ENCODE results near the gene PROCA1. TPM values are rescaled to one million over a fixed set of nuclear protein-coding genes. Genes with fewer than 3 reads are reported as not detected.
A peak's percentile ranks its signal among the peaks of the same experiment; 100 is the strongest.

The PROCA1 gene
- total RNA-seq, 2 experiments from 2014 or later: 5.0 to 5.1 TPM

GRCh38 chr17:28714281-28714680, 2.6 kb upstream of the PROCA1 start:
- H3K27ac Mint-ChIP-seq: no peak overlapping the region
- ATAC-seq (no peak), DNase-seq (no peak)
- no peak overlapping the region for H3K4me3 Mint-ChIP-seq
- peaks cover 14% of the 10 kb centered on the region for H3K27me3 Mint-ChIP-seq
- H3K36me3 Mint-ChIP-seq (ENCODE audit: low read depth): no peaks in the 10 kb centered on the region
- CTCF ChIA-PET: no interaction called here
- H3K4me1 Mint-ChIP-seq (ENCODE audit: low read depth): peaks cover 24% of the 10 kb centered on the region
- H3K9me3 Mint-ChIP-seq: no peaks in the 10 kb centered on the region
- POLR2A ChIA-PET: interaction anchor here (0.6 to 7.7 kb wide), 3 partner anchors 12 to 859 kb away, joined by 3 to 65 read pairs (median 3); partner anchors contain the start of genes NEK8, SUPT6H and TLCD1
- TF ChIP-seq CTCF (IDR thresholded peaks at IDR 0.05): no peak
- intact Hi-C loops (cut with micrococcal nuclease): no loop called here

GRCh38 chr17:28712705-28713415, 1.2 kb upstream of the PROCA1 start:
- ChIA-PET POLR2A (interaction anchor here (1.5 to 7.7 kb wide), 5 partner anchors 8 to 67 kb away, joined by 7 to 65 read pairs (median 11); partner anchors contain the start of genes BLTP2, NEK8, RPL23A and SDF2), CTCF (interaction anchor here (0.7 to 3.4 kb wide), 2 partner anchors 9 to 14 kb away, joined by 3 to 20 read pairs; partner anchors contain the start of genes NEK8 and TLCD1)
- H3K9me3 Mint-ChIP-seq: no peaks in the 10 kb centered on the region
- H3K4me1 Mint-ChIP-seq (ENCODE audit: low read depth): peaks cover 13% of the 10 kb centered on the region
- peak overlapping the region; percentile 95 for H3K27ac Mint-ChIP-seq
- intact Hi-C loops (cut with micrococcal nuclease): no loop called here
- peaks cover 2% of the 10 kb centered on the region for H3K36me3 Mint-ChIP-seq (ENCODE audit: low read depth)
- peaks cover 9% of the 10 kb centered on the region for H3K27me3 Mint-ChIP-seq
- H3K4me3 Mint-ChIP-seq: peak overlapping the region; percentile 89
- no peak for DNase-seq
- ATAC-seq: no peak
- TF ChIP-seq CTCF (IDR thresholded peaks at IDR 0.05): no peak

DNA sequence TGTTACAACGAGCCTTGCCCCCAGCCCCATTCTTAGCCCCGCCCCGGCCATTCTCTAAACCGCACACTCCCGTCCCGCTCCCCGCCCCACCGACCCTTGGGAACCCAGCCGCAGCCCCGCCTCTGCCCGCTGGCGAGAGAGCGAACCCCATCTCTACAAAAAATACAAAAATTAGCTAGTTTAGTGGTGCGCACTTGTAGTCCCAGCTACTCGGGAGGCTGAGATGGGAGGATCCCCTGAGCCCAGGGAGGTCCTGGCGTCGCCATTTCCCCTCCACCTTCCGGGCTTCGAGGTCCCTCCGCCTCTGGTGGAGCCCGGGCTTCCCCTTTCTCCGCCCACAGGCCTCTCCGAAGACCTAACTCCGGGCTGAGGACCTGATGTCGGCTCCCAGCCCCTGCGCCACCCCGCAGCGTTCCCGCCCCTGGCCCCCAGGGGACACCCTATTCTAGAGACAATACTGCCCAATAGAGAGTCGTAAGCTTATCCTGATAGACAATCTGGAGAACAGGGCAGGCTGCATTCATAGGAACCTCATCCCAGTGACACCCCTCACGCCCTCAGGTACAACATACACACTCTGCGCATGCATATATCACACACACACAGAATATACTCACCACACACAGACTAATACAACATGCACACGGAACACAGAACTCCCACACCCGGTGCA, 480 bp upstream of the PROCA1 start:
- DNase-seq (peak; percentile 86), ATAC-seq (peak; percentile 55)
- H3K9me3 Mint-ChIP-seq: no peaks in the 10 kb centered on the region
- POLR2A ChIA-PET: interaction anchor here (0.6 to 7.7 kb wide), 10 partner anchors 9 to 253 kb away, joined by 3 to 65 read pairs (median 5); partner anchors contain the start of genes BLTP2, NEK8, RPL23A and SDF2
- TF ChIP-seq CTCF (IDR thresholded peaks at IDR 0.05): no peak
- peak overlapping the region; percentile 95 for H3K27ac Mint-ChIP-seq
- intact Hi-C loops (cut with micrococcal nuclease): no loop called here
- peak overlapping the region; percentile 89 for H3K4me3 Mint-ChIP-seq
- CTCF ChIA-PET: interaction anchor here (1.1 to 3.4 kb wide), 4 partner anchors 8 to 65 kb away, joined by 5 to 20 read pairs (median 10); partner anchors contain the start of genes NEK8, RPL23A and TLCD1
- peaks cover 9% of the 10 kb centered on the region for H3K27me3 Mint-ChIP-seq
- H3K36me3 Mint-ChIP-seq (ENCODE audit: low read depth): peaks cover 7% of the 10 kb centered on the region
- H3K4me1 Mint-ChIP-seq (ENCODE audit: low read depth): peaks cover 13% of the 10 kb centered on the region

- peak overlapping the region; percentile 95 for H3K27ac Mint-ChIP-seq
- intact Hi-C loops (cut with micrococcal nuclease): no loop called here
- ATAC-seq (peak; percentile 92), DNase-seq (peak; percentile 92)
- ChIA-PET CTCF (interaction anchor here (0.7 to 3.5 kb wide), 10 partner anchors 9 to 168 kb away, joined by 3 to 20 read pairs (median 5); partner anchors contain the start of genes BLTP2, NEK8, RPL23A and TLCD1), POLR2A (interaction anchor here (0.6 to 7.7 kb wide), 18 partner anchors 9 to 770 kb away, joined by 3 to 65 read pairs (median 3); partner anchors contain the start of genes BLTP2, NEK8, RPL23A and SDF2)
- H3K36me3 Mint-ChIP-seq (ENCODE audit: low read depth): peaks cover 7% of the 10 kb centered on the region
- peak overlapping the region; percentile 89 for H3K4me3 Mint-ChIP-seq
- TF ChIP-seq CTCF (IDR thresholded peaks at IDR 0.05): no peak
- no peaks in the 10 kb centered on the region for H3K9me3 Mint-ChIP-seq
- peaks cover 9% of the 10 kb centered on the region for H3K27me3 Mint-ChIP-seq
- peaks cover 13% of the 10 kb centered on the region for H3K4me1 Mint-ChIP-seq (ENCODE audit: low read depth)
Observed at GRCh38 chr17:28710861-28711722, 596 bp downstream of the PROCA1 start.
